H7 (cell line): ENCODE data around the gene OR5H2. TPM values are rescaled to one million over a fixed set of nuclear protein-coding genes. Genes with fewer than 3 reads are reported as not detected.

Experiments
- DNase-seq: peaks from one replicate; pipeline ENCODE4 v3.0.0; 2012
- H3K27me3 ChIP-seq: 2 replicates; pipeline ENCODE4 v1.6.0; 2011; ENCODE audit warnings: mild to moderate bottlenecking, low read length; ENCODE audit not compliant: control insufficient read depth, insufficient read depth
- H3K36me3 ChIP-seq: replicated peaks from 2 replicates; pipeline ENCODE4 v1.5.1; 2011; ENCODE audit warnings: low read length; ENCODE audit not compliant: control insufficient read depth, insufficient read depth
- H3K4me3 ChIP-seq: 2 replicates; pipeline ENCODE4 v1.5.1; 2011; ENCODE audit warnings: low read depth, mild to moderate bottlenecking, control low read depth, low read length, moderate library complexity; ENCODE audit not compliant: insufficient read depth
- total RNA-seq: library from RNA; depleted of rRNA; stranded (reverse); fragments of >200 nt; shearing (Covaris generic); gene quantifications from 2 replicates; pipeline ENCODE4 v1.2.3, GENCODE V29; 2014; rRNA removed

The OR5H2 gene
- total RNA-seq, 1 experiment from 2014 or later = not detected

- no peaks in the 10 kb centered on the region for H3K36me3 ChIP-seq
- no peak overlapping the region for H3K4me3 ChIP-seq
- H3K27me3 ChIP-seq = no peaks in the 10 kb centered on the region
- DNase-seq = no peak
These were observed 40.4 kb downstream of the OR5H2 start for GRCh38 chr3:98322686-98323085.

DNA sequence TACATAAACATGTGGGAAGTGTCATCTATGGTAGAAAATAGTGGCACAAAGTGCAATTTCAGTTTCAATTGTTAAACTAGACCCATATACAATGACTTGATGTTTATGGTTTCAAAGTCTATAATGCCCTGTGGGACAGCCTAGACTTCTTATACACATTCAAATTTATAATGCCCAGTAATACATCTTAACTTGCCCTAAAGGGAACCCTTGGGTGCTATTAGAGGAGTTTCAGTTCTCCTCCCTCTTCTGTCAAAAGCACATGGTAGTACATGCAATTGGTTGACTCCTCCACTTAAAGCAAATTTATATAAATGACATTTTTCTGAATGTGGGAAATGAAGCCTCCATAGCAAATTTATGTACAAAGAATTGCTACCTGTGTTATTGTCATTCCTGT, 41.1 kb downstream of the OR5H2 start:
- Histone ChIP-seq H3K4me3 (peak overlapping the region; percentile 6; the same call in 1 of the 2 replicates), H3K36me3 (no peaks in the 10 kb centered on the region), H3K27me3 (no peaks in the 10 kb centered on the region)
- DNase-seq = no peak

DNA sequence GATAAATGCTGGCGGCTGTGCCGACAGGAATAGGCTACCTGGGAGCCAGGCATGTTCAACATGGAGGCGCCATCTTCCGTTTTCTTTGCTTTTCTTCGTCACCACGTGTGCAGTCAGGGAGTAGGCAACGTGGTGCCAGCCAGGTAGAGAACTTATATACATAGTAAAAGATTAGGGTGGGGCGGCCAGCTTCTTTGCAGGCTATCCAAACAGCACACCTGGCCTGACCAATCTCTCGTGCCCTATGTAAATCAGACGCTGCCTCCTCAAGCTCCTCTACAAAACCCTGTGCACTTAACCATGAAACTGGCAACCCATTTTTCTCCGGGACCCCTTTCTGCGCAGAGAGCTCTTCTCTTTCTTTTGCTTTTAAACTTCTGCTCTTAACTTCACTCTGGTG, 42.8 kb downstream of the OR5H2 start:
- Histone ChIP-seq H3K4me3 (peak overlapping the region; percentile 37; the same call in 1 of the 2 replicates), H3K27me3 (no peaks in the 10 kb centered on the region), H3K36me3 (no peaks in the 10 kb centered on the region)
- DNase-seq = peak; percentile 4

DNA sequence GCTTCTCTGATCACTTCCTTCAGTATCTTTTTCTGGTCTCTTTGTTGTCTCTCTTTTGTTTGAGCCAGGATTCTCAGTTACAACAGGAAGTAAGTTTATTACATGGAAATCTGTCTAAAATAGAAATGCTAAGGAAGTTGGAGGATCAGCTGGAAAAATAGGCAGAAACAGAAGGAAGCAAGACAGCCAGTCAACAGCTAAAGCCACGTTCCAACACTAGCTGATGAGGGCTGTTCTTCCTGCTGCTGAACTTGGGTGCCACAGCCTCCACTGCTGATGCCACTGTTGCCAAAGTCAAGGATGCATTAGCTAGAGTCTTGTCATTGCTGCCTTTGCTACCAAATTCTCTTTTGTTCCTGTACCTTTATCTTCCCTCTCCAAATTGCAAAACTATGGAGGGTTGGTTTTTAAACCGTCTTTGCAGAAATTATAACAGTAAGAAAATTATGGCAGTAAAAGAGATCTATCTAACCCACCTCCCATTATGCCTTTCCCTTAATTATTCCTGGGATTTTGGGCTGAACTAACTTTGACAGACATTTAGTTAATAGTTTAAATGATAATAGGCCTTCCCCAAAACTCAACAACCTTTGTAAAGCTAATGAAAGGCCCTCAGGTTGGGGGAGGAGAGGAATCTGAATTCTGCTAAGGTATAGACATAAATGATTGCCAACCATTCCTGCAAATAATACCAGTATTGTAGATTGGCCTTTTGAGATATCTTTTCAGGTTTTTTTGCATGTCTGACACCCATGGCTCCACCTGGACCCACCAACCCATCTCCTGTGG, 44.0 kb downstream of the OR5H2 start:
- H3K4me3 ChIP-seq = no peak overlapping the region
- DNase-seq = no peak
- H3K27me3 ChIP-seq = no peaks in the 10 kb centered on the region

GRCh38 chr3:98326945-98327344, 44.6 kb downstream of the OR5H2 start:
- Histone ChIP-seq H3K36me3 (no peaks in the 10 kb centered on the region), H3K4me3 (no peak overlapping the region), H3K27me3 (no peaks in the 10 kb centered on the region)
- no peak for DNase-seq

More for the DNA sequence above, 44.0 kb downstream of the OR5H2 start:
- H3K36me3 ChIP-seq = no peaks in the 10 kb centered on the region

DNA sequence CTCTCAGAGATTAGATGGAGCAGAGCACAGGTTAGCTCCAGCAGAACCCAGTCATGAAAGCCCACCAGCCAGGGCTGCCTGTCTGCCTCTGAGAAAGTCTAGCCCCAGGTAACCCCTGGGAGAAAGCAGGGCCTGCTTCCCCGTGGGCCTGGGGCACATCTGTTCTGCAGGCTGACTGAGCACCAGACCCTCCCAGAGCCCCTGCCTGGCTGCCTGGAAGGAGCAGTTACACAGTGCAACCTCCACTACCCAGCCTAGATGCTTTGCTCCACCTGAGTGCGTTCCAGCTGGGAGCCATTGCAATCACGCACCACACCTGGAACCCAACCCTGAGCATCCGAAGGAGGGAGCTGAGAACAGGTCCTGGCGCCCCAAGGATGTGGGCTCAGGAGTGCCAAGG, 46.6 kb downstream of the OR5H2 start:
- H3K36me3 ChIP-seq = no peaks in the 10 kb centered on the region
- DNase-seq = no peak
- no peaks in the 10 kb centered on the region for H3K27me3 ChIP-seq
- H3K4me3 ChIP-seq = no peak overlapping the region

DNA sequence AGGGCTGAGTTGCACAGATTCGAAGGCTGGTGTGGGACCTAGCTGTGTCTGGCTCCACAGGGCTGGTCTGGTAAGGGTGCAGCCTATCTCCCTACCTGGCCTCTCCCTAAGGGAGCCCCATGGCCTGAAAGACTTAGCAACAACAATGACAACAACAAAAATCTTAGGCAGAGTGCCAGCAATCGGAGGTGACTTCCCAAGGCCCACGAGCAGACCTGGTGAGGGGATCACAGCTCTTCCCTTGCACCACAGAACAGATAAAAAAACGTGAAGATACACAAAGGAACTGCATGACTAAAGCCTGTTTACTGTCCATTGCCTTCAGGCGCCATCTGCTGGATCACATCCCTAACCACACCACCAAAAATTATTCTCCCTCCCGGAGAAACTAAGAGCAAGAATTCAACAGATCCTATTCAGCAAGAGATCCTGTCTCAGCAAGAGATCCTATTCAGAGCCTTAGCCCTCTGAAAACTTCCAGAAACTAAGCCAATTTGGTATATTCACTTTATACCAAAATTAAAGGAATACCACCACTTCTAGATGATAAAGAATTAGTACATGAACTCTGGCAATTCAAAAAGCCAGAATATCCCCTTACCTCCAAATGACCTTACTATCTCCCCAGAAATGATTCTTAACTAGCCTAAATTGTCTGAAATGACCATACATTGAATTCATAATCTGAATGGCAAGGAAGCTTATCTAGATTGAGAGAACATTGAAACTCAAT, 47.3 kb downstream of the OR5H2 start:
- H3K4me3 ChIP-seq = no peak overlapping the region
- DNase-seq = peak; percentile 19

GRCh38 chr3:98331329-98331728, 49.0 kb downstream of the OR5H2 start:
- no peak for DNase-seq
- no peaks in the 10 kb centered on the region for H3K36me3 ChIP-seq
- no peaks in the 10 kb centered on the region for H3K27me3 ChIP-seq
- no peak overlapping the region for H3K4me3 ChIP-seq

More for the DNA sequence above, 47.3 kb downstream of the OR5H2 start:
- no peaks in the 10 kb centered on the region for H3K27me3 ChIP-seq
- no peaks in the 10 kb centered on the region for H3K36me3 ChIP-seq

Other genes with a start within 250 kb of the OR5H2 start
- gene GABRR3, start 247.2 kb upstream of the OR5H2 start, total RNA-seq = not detected in 2 replicates
- not detected in 2 replicates for gene OR5AC2, start 195.3 kb upstream of the OR5H2 start, total RNA-seq
- gene OR5H1, start 151.8 kb upstream of the OR5H2 start, total RNA-seq = not detected in 2 replicates
- gene OR5H14, start 135.0 kb upstream of the OR5H2 start, total RNA-seq = not detected in 2 replicates
- not detected in 2 replicates for gene OR5H15, start 115.8 kb upstream of the OR5H2 start, total RNA-seq
- not detected in 2 replicates for gene OR5H6, start 18.3 kb upstream of the OR5H2 start, total RNA-seq
- gene OR5K4, start 71.3 kb downstream of the OR5H2 start, total RNA-seq = not detected in 2 replicates
- gene OR5K3, start 108.2 kb downstream of the OR5H2 start, total RNA-seq = not detected in 2 replicates
- not detected in 2 replicates for gene OR5K1, start 180.7 kb downstream of the OR5H2 start, total RNA-seq
- gene OR5K2, start 215.2 kb downstream of the OR5H2 start, total RNA-seq = not detected in 2 replicates
- 55.2 and 58.1 TPM in 2 replicates for gene CLDND1, start 240.4 kb downstream of the OR5H2 start, total RNA-seq
- not detected in 2 replicates for gene GPR15, start 249.5 kb downstream of the OR5H2 start, total RNA-seq